Subcutaneous abdominal adipose tissue (tissue), 5 donors: ENCODE data around the gene HMGCS1.
"Not testable (repeated sequence)": the region's sequence is repeated elsewhere in the genome, so short reads cannot be mapped to it uniquely, and the experiment has no call there.

Experiments used
- H3K27ac ChIP-seq: one replicate; pipeline ENCODE4 v1.7.0; 2013; ENCODE audit warnings: low read depth, mild to moderate bottlenecking, inconsistent platforms, low read length, moderate library complexity
- H3K27me3 ChIP-seq, 5 donors: one replicate each; pipeline ENCODE4 v1.7.0; 2013; ENCODE audit warnings: low read length in 5 of 5, inconsistent platforms in 1 of 5; ENCODE audit not compliant: control insufficient read depth in 5 of 5, insufficient read depth in 4 of 5
- H3K36me3 ChIP-seq, 5 donors: one replicate each; pipeline ENCODE4 v1.7.0; 2013; ENCODE audit warnings: low read length in 5 of 5; ENCODE audit not compliant: control insufficient read depth in 5 of 5, insufficient read depth in 5 of 5
- H3K4me1 ChIP-seq, 5 donors: one replicate each; pipeline ENCODE4 v1.7.0; 2013; ENCODE audit warnings: low read length in 5 of 5, mild to moderate bottlenecking in 3 of 5, moderate library complexity in 1 of 5; ENCODE audit not compliant: control insufficient read depth in 5 of 5, insufficient read depth in 5 of 5
- H3K4me3 ChIP-seq, 5 donors: one replicate each; pipeline ENCODE4 v1.7.0; 2013; ENCODE audit warnings: low read length in 5 of 5, low read depth in 1 of 5
- H3K9ac ChIP-seq, 5 donors: one replicate each; pipeline ENCODE4 v1.7.0; 2013; ENCODE audit warnings: low read length in 5 of 5, mild to moderate bottlenecking in 4 of 5, moderate library complexity in 3 of 5
- H3K9me3 ChIP-seq, 5 donors: one replicate each; pipeline ENCODE4 v1.7.0; 2013; ENCODE audit warnings: low read length in 5 of 5; ENCODE audit not compliant: control insufficient read depth in 5 of 5
- donor health status: healthy.
- donor health status: healthy.
- donor health status: healthy.
- donor health status: healthy.
- donor health status: healthy.

Gene HMGCS1

DNA sequence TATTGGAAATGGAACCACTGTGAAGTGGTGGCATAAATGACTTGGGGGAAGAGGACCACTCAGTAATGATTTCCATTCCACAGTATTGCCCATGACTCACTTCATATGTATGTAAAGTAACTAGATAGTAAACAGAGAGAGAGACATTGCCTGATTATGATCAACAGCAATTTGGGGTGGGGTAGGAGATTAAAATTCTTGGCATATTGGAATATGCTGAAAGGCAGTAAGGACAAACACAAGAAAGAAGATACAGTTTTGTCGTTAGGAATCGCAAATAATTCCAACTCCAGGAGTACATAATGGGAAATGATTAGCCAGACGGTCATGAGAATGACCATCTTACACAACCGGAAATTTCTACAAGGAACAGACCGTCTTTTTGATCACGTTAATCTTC, 1.5 kb upstream of the HMGCS1 start:
- H3K27me3 ChIP-seq: no peaks in the 10 kb centered on the region
- H3K27ac ChIP-seq: no peak overlapping the region
- H3K9me3 ChIP-seq: no peaks in the 10 kb centered on the region
- H3K36me3 ChIP-seq: no peaks in the 10 kb centered on the region
- H3K4me3 ChIP-seq: no peak overlapping the region
- peaks cover 8 to 36% (median 25%) of the 10 kb centered on the region in 5 donors for H3K4me1 ChIP-seq
- H3K9ac ChIP-seq: no peak overlapping the region

GRCh38 chr5:43313854-43314457, 744 bp upstream of the HMGCS1 start:
- Histone ChIP-seq H3K27ac (peak overlapping the region; percentile 63), H3K9me3 (no peaks in the 10 kb centered on the region), H3K36me3 (no peaks in the 10 kb centered on the region), H3K9ac (peak overlapping the region in 1 of 5 donors; percentile 53), H3K4me1 (peaks cover 8 to 44% (median 27%) of the 10 kb centered on the region in 5 donors), H3K4me3 (peak overlapping the region; percentile 66 to 97 (median 77)), H3K27me3 (no peaks in the 10 kb centered on the region)

DNA sequence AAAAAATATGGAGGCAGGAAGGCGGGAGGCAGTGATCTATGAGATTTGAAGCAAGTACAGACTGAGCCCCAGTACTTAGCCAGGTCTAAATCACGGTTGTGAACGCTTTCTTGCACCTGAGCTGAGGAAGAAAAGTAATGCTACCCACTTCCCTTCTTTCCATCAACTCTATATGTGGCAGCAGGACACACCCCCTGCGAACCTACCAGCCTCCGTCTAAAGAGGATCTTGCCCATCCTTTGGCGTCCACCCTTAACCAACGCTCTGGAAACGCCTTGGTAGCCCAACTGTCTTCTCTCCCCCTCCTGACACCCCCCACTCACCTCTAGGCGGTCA, 545 bp downstream of the HMGCS1 start:
- H3K27me3 ChIP-seq: no peaks in the 10 kb centered on the region
- no peaks in the 10 kb centered on the region for H3K9me3 ChIP-seq
- H3K4me1 ChIP-seq: peaks cover 8 to 57% (median 34%) of the 10 kb centered on the region in 5 donors
- H3K27ac ChIP-seq: peak overlapping the region; percentile 90
- H3K9ac ChIP-seq: peak overlapping the region; percentile 88 to 96 (median 93)
- H3K36me3 ChIP-seq: no peaks in the 10 kb centered on the region
- peak overlapping the region; percentile 94 to 100 (median 95) for H3K4me3 ChIP-seq

GRCh38 chr5:43312076-43312661, 1.0 kb downstream of the HMGCS1 start:
- H3K36me3 ChIP-seq: no peaks in the 10 kb centered on the region
- H3K4me3 ChIP-seq: peak overlapping the region; percentile 94 to 100 (median 95)
- no peaks in the 10 kb centered on the region for H3K27me3 ChIP-seq
- no peak overlapping the region for H3K27ac ChIP-seq
- H3K4me1 ChIP-seq: peaks cover 8 to 58% (median 34%) of the 10 kb centered on the region in 5 donors
- no peaks in the 10 kb centered on the region for H3K9me3 ChIP-seq
- H3K9ac ChIP-seq: peak overlapping the region; percentile 88 to 96 (median 93)

DNA sequence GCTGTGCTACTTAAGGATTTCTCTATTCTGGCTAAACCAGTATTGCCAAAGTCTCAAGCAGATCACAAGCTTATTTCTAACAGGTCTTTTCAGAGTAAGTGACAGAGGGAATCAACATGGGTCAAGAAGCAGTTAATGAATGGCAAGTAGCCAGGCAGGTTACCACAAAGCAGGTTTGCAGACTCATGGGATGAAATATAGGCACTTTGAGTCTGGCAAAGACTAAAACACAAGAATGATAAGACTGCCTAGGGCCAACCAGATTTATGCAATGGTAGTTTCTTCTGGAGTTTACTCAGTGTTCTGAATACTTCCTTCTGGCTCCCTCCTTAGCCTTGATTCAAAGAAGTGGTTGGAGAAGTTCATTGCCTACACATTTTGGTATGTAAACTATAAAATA, 3.6 kb downstream of the HMGCS1 start:
- no peaks in the 10 kb centered on the region for H3K27me3 ChIP-seq
- peaks cover 8 to 64% (median 36%) of the 10 kb centered on the region in 5 donors for H3K4me1 ChIP-seq
- H3K4me3 ChIP-seq: no peak overlapping the region
- peak overlapping the region in 1 of 5 donors; percentile 20 for H3K9ac ChIP-seq
- no peak overlapping the region for H3K27ac ChIP-seq
- H3K36me3 ChIP-seq: no peaks in the 10 kb centered on the region
- H3K9me3 ChIP-seq: no peaks in the 10 kb centered on the region

DNA sequence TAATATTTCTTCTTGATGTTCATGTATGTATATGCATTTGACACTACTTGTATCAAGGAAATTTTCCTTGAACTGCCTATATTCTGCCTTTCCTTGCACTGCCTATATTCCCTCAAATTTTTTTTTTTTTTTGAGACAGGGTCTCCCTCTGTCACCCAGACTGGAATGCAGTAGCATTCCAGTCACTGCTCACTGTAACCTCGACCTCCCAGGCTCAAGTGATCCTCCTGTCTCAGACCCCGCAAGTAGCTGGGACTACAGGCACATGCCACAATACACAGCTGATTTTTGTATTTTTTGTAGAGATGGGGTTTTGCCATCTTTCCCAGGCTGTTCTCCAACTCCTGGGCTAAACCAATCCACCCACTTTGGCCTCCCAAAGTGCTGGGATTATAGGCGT, 4.1 kb downstream of the HMGCS1 start:
- Histone ChIP-seq H3K4me3 (no peak overlapping the region), H3K9ac (no peak overlapping the region), H3K4me1 (peaks cover 8 to 62% (median 34%) of the 10 kb centered on the region in 5 donors), H3K27ac (no peak overlapping the region), H3K27me3 (no peaks in the 10 kb centered on the region), H3K36me3 (no peaks in the 10 kb centered on the region), H3K9me3 (no peaks in the 10 kb centered on the region)

DNA sequence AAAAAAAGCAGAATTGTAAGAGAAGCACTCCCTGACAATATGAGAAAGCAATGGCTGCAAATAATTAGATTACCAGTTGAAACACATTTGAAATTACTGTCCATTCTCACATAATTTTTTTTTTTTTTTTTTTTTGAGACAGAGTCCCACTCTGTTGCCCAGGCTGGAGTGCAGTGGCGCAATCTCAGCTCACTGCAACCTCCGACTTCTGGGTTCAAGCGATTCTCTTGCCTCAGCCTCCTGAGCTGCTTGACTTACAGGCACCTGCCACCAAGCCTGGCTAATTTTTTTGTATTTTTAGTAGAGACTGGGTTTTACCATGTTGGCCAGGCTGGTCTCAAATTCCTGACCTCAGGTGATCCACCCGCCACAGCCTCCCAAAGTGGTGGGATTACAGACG, 6.3 kb downstream of the HMGCS1 start:
- not testable (repeated sequence) for H3K27me3 ChIP-seq, H3K9me3 ChIP-seq, H3K27ac ChIP-seq, H3K36me3 ChIP-seq, H3K9ac ChIP-seq, H3K4me3 ChIP-seq
- H3K4me1 ChIP-seq: peaks cover under 1 to 57% (median 25%) of the 10 kb centered on the region in 5 donors

DNA sequence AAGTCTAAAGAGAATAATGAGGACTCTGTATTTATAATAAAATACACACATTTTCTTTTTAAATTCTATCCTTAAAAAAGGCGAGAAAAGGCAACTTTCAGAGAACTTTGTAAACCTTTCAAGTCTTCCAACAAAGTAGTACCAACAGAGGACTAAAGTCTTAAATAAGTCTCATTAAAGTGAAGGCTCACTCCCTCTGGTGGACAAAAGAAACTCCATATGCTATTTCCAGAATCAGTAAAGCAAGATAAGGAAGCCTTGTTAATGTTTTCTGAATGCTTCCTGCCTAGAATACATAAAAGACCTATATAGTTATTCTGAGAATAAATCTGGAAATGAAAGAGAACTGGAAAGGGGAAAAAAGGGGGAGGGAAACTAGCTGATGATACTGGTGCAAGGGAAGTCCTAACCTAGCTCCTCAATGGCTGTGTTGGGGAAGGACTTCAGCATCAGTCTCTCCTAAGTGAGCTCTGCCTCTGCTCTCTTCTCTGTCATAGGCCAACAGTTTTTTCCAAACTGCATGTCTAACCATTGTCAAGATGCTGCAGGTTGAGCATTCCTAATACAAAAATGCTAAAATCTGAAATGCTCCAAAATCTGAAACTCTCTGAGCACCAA, 7.2 kb downstream of the HMGCS1 start:
- Histone ChIP-seq H3K9ac (no peak overlapping the region), H3K4me3 (no peak overlapping the region), H3K9me3 (no peaks in the 10 kb centered on the region), H3K4me1 (peaks cover 0 to 57% (median 32%) of the 10 kb centered on the region in 5 donors), H3K36me3 (peaks cover 0 to 3% (median 0%) of the 10 kb centered on the region in 5 donors), H3K27ac (peak overlapping the region; percentile 13), H3K27me3 (no peaks in the 10 kb centered on the region)

GRCh38 chr5:43304525-43304924, 8.7 kb downstream of the HMGCS1 start:
- peak overlapping the region; percentile 82 for H3K27ac ChIP-seq
- peaks cover 0 to 50% (median 26%) of the 10 kb centered on the region in 5 donors for H3K4me1 ChIP-seq

GRCh38 chr5:43303242-43303641, 10.0 kb downstream of the HMGCS1 start:
- no peaks in the 10 kb centered on the region for H3K9me3 ChIP-seq
- peaks cover 0 to 46% (median 27%) of the 10 kb centered on the region in 5 donors for H3K4me1 ChIP-seq
- H3K36me3 ChIP-seq: peaks cover 4 to 9% (median 5%) of the 10 kb centered on the region in 5 donors
- H3K27ac ChIP-seq: peak overlapping the region; percentile 82
- H3K27me3 ChIP-seq: no peaks in the 10 kb centered on the region
- H3K4me3 ChIP-seq: no peak overlapping the region
- H3K9ac ChIP-seq: no peak overlapping the region

More at GRCh38 chr5:43304525-43304924, 8.7 kb downstream of the HMGCS1 start:
- Histone ChIP-seq H3K9me3 (no peaks in the 10 kb centered on the region), H3K27me3 (no peaks in the 10 kb centered on the region), H3K4me3 (no peak overlapping the region), H3K36me3 (peaks cover 0 to 3% (median 0%) of the 10 kb centered on the region in 5 donors), H3K9ac (peak overlapping the region in 1 of 5 donors; percentile 32)
